HCT116 (cell line): ENCODE data around the gene ATG3. TPM values are rescaled to one million over a fixed set of nuclear protein-coding genes. Genes with fewer than 3 reads are reported as not detected.

Experiments used
- ATAC-seq: fragments of 200-7000 bp; cut with Tn5 transposase; 2 replicates; pipeline ENCODE4 v1.9.1; 2020; ENCODE audit warnings: mild to moderate bottlenecking, moderate library complexity
- BruUV-seq: library from RNA; stranded (reverse); fragments of 400-500 nt; replicated peaks from 2 replicates; lab custom pipeline; 2021; lab: Mats Ljungman, UMichigan
- CTCF ChIA-PET: fragments of 300-600 bp; sonication (Branson Sonifier 250); formaldehyde crosslinking; loops from one replicate; lab custom pipeline; 2021; ENCODE audit warnings: antibody characterized with exemption; lab: Charles Lee
- POLR2A ChIA-PET: fragments of 300-600, 350-600 bp; sonication (Branson Sonifier 250); formaldehyde crosslinking; loops from one replicate; lab custom pipeline; 2021; ENCODE audit warnings: antibody characterized with exemption; lab: Charles Lee
- RAD21 ChIA-PET, 2 experiments: fragments of 300-600 bp; sonication (Branson Sonifier 250); formaldehyde crosslinking; loops; one replicate each; lab custom pipeline; 2023; ENCODE audit warnings: low total read pairs in 2 of 2; ENCODE audit not compliant: uncharacterized antibody in 2 of 2, unreplicated experiment in 2 of 2, low non-redundant PET in 1 of 2; lab: Charles Lee
- DNase-seq: peaks from one replicate; pipeline ENCODE4 v3.0.0-alpha.2; 2010; ENCODE audit warnings: low read depth, low spot score
- H2AFZ ChIP-seq: fragments of 200-600 bp; shearing (Covaris generic), sonication (generic); 2 replicates; pipeline ENCODE4 v1.6.1; 2017; ENCODE audit warnings: low read depth, mixed run types, mixed read lengths, antibody characterized with exemption, low read length; ENCODE audit not compliant: poor library complexity, severe bottlenecking
- H3K27ac ChIP-seq: 2 replicates; pipeline ENCODE4 v1.5.1; 2012; ENCODE audit warnings: low read depth, low read length
- H3K27me3 ChIP-seq: fragments of 200-600 bp; sonication (generic); 2 replicates; pipeline ENCODE4 v1.6.1; 2016; ENCODE audit warnings: mixed run types, low read length, mixed read lengths; ENCODE audit not compliant: insufficient read depth
- H3K36me3 ChIP-seq, 2 experiments: fragments of 200-500 bp in 1 of 2; fragments of 200-600 bp in 1 of 2; sonication (Bioruptor generic) in 1 of 2; sonication (generic) in 1 of 2; 2 replicates each; pipeline versions ENCODE4 v1.5.1 to v1.6.1; 2014 to 2016; ENCODE audit warnings: low read length in 2 of 2, inconsistent platforms in 1 of 2, mixed read lengths in 1 of 2, mixed run types in 1 of 2; ENCODE audit not compliant: insufficient read depth in 2 of 2, control insufficient read depth in 1 of 2
- H3K4me1 ChIP-seq, 2 experiments: fragments of 200-600 bp in 1 of 2; sonication (generic) in 1 of 2; 2 replicates each; pipeline versions ENCODE4 v1.5.1 to v1.6.1; 2012 to 2017; ENCODE audit warnings: low read length in 2 of 2, inconsistent platforms in 1 of 2, mild to moderate bottlenecking in 1 of 2, mixed read lengths in 1 of 2, mixed run types in 1 of 2, moderate library complexity in 1 of 2; ENCODE audit not compliant: insufficient read depth in 2 of 2, control insufficient read depth in 1 of 2
- H3K4me2 ChIP-seq: fragments of 200-600 bp; sonication (generic); 2 replicates; pipeline ENCODE4 v1.6.1; 2017; ENCODE audit warnings: mixed run types, low read length, mixed read lengths
- H3K4me3 ChIP-seq, 2 experiments: fragments of 200-600 bp in 1 of 2; sonication (generic) in 1 of 2; replicated peaks in 1 of 2; 2 replicates each; pipeline ENCODE4 v1.5.1; 2011 to 2016; ENCODE audit warnings: low read length in 2 of 2, control low read depth in 1 of 2, low read depth in 1 of 2, mild to moderate bottlenecking in 1 of 2, mixed read lengths in 1 of 2, mixed run types in 1 of 2
- H3K79me2 ChIP-seq: fragments of 200-600 bp; sonication (generic); 2 replicates; pipeline ENCODE4 v1.6.1; 2017; ENCODE audit warnings: mild to moderate bottlenecking, mixed run types, low read length, moderate library complexity, mixed read lengths; ENCODE audit not compliant: insufficient read depth
- H3K9ac ChIP-seq: fragments of 200-600 bp; sonication (generic); 2 replicates; pipeline ENCODE4 v1.6.1; 2016; ENCODE audit warnings: low read length, mixed read lengths
- H3K9me2 ChIP-seq: fragments of 200-600 bp; sonication (generic), shearing (Covaris generic); 2 replicates; pipeline ENCODE4 v1.6.1; 2017; ENCODE audit warnings: mixed run types, mild to moderate bottlenecking, moderate library complexity; ENCODE audit not compliant: insufficient read depth
- H3K9me3 ChIP-seq, 2 experiments: fragments of 200-500 bp in 1 of 2; fragments of 200-600 bp in 1 of 2; sonication (Bioruptor generic) in 1 of 2; sonication (generic) in 1 of 2; 2 replicates each; pipeline ENCODE4 v1.6.1; 2014 to 2017; ENCODE audit warnings: low read length in 2 of 2, mixed read lengths in 2 of 2, inconsistent platforms in 1 of 2, low read depth in 1 of 2, mild to moderate bottlenecking in 1 of 2, mixed run types in 1 of 2, moderate library complexity in 1 of 2; ENCODE audit not compliant: control insufficient read depth in 1 of 2, insufficient read depth in 1 of 2
- H4K20me1 ChIP-seq: fragments of 200-600 bp; sonication (generic), shearing (Covaris generic); 2 replicates; pipeline ENCODE4 v1.6.1; 2017; ENCODE audit warnings: mixed run types, mild to moderate bottlenecking, moderate library complexity; ENCODE audit not compliant: insufficient read depth
- ATF3 ChIP-seq: IDR thresholded peaks from 2 replicates; pipeline ENCODE4 v1.6.1; 2012
- EGR1 ChIP-seq: IDR thresholded peaks from 2 replicates; pipeline ENCODE4 v1.6.1; 2012; ENCODE audit warnings: low read depth
- ELF1 ChIP-seq: IDR thresholded peaks from 2 replicates; pipeline ENCODE4 v1.6.1; 2012; ENCODE audit warnings: low read depth, borderline replicate concordance
- EZH2 ChIP-seq: fragments of 200-600 bp; sonication (generic); IDR thresholded peaks from 2 replicates; pipeline ENCODE4 v1.6.1; 2017; ENCODE audit warnings: antibody characterized with exemption, mixed run types
- EZH2phosphoT487 ChIP-seq: fragments of 200-600 bp; IDR thresholded peaks from 2 replicates; pipeline ENCODE4 v1.6.1; 2018; ENCODE audit warnings: antibody characterized with exemption, borderline replicate concordance
- FOSL1 ChIP-seq: IDR thresholded peaks from 2 replicates; pipeline ENCODE4 v1.6.1; 2012; ENCODE audit warnings: low read depth
- JUND ChIP-seq: IDR thresholded peaks from 2 replicates; pipeline ENCODE4 v1.6.1; 2012
- MAX ChIP-seq: IDR thresholded peaks from 2 replicates; pipeline ENCODE4 v1.6.1; 2012
- RAD21 ChIP-seq: IDR thresholded peaks from 2 replicates; pipeline ENCODE4 v1.6.1; 2012; ENCODE audit warnings: low read depth, mild to moderate bottlenecking
- SIN3A ChIP-seq: IDR thresholded peaks from 2 replicates; pipeline ENCODE4 v1.6.1; 2012; ENCODE audit warnings: low read depth
- SRF ChIP-seq: IDR thresholded peaks from 2 replicates; pipeline ENCODE4 v1.6.1; 2012; ENCODE audit warnings: low read depth
- TCF7L2 ChIP-seq: IDR thresholded peaks from 2 replicates; pipeline ENCODE4 v1.7.0; 2011; ENCODE audit warnings: borderline replicate concordance, inconsistent platforms; ENCODE audit not compliant: insufficient read depth, insufficient read length; ENCODE audit errors: extremely low read depth
- intact Hi-C: fragments of 100-400 bp; cut with micrococcal nuclease; formaldehyde crosslinking; loops from 2 replicates; pipeline ENCODE4 v1.10.0; 2022
- total RNA-seq: library from RNA; stranded (reverse); gene quantifications from one replicate; pipeline ENCODE4 v1.2.1, GENCODE V29; 2021; ENCODE audit not compliant: unreplicated experiment
- TF ChIP-seq, protein P1 (sequence below), 3 experiments: fragments of 200-600 bp in 1 of 3; sonication (generic) in 1 of 3; IDR thresholded peaks in 2 of 3; conservative IDR thresholded peaks in 1 of 3; 2 replicates each; pipeline ENCODE4 v1.5.1; 2012 to 2017; ENCODE audit warnings: low read depth in 2 of 3, low read length in 2 of 3, antibody characterized with exemption in 1 of 3, borderline replicate concordance in 1 of 3, control low read depth in 1 of 3, mild to moderate bottlenecking in 1 of 3, mixed read lengths in 1 of 3, mixed run types in 1 of 3, moderate library complexity in 1 of 3; ENCODE audit not compliant: insufficient read depth in 1 of 3
- TF ChIP-seq, protein P2 (sequence below): IDR thresholded peaks from 2 replicates; pipeline ENCODE4 v1.6.1; 2011; ENCODE audit warnings: mild to moderate bottlenecking, low read length, moderate library complexity; ENCODE audit not compliant: insufficient replicate concordance; ENCODE audit errors: extremely low read depth

Gene ATG3
- total RNA-seq, 1 experiment from 2014 or later, result 56.4 TPM

GRCh38 chr3:112587336-112587735 lies 25.6 kb upstream of the ATG3 start:
- no peak for ATAC-seq
- no peaks in the 10 kb centered on the region for H3K4me1 ChIP-seq
- no peak overlapping the region for H3K27ac ChIP-seq
- H3K9me3 ChIP-seq, result no peaks in the 10 kb centered on the region
- H3K4me3 ChIP-seq, result no peak overlapping the region
- ChIA-PET RAD21 (no interaction called here), POLR2A (no interaction called here), CTCF (no interaction called here)
- no peak overlapping the region for H2AFZ ChIP-seq
- no peaks in the 10 kb centered on the region for H3K79me2 ChIP-seq
- H4K20me1 ChIP-seq, result no peaks in the 10 kb centered on the region
- no peak overlapping the region for H3K9ac ChIP-seq
- 0 out of 4 replicates have a peak, but pooled peaks cover 0 to 5% of the 10 kb centered on the region in 2 experiments for H3K36me3 ChIP-seq
- H3K9me2 ChIP-seq, result no peaks in the 10 kb centered on the region
- TF ChIP-seq FOSL1 (no peak), JUND (no peak), TCF7L2 (no peak), ATF3 (no peak), SIN3A (no peak), EGR1 (no peak), MAX (no peak), EZH2 (no peak), ELF1 (no peak), EZH2phosphoT487 (no peak), SRF (no peak), RAD21 (no peak)
- TF ChIP-seq, protein P1, sequence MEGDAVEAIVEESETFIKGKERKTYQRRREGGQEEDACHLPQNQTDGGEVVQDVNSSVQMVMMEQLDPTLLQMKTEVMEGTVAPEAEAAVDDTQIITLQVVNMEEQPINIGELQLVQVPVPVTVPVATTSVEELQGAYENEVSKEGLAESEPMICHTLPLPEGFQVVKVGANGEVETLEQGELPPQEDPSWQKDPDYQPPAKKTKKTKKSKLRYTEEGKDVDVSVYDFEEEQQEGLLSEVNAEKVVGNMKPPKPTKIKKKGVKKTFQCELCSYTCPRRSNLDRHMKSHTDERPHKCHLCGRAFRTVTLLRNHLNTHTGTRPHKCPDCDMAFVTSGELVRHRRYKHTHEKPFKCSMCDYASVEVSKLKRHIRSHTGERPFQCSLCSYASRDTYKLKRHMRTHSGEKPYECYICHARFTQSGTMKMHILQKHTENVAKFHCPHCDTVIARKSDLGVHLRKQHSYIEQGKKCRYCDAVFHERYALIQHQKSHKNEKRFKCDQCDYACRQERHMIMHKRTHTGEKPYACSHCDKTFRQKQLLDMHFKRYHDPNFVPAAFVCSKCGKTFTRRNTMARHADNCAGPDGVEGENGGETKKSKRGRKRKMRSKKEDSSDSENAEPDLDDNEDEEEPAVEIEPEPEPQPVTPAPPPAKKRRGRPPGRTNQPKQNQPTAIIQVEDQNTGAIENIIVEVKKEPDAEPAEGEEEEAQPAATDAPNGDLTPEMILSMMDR (IDR thresholded peaks at IDR 0.05 in 2 of 3, conservative IDR thresholded peaks at IDR 0.05 in 1 of 3; ENCODE audit: borderline replicate concordance in 1 of 3, insufficient read depth in 1 of 3, low read depth in 2 of 3, low read length in 2 of 3), result no peak
- TF ChIP-seq, protein P2, sequence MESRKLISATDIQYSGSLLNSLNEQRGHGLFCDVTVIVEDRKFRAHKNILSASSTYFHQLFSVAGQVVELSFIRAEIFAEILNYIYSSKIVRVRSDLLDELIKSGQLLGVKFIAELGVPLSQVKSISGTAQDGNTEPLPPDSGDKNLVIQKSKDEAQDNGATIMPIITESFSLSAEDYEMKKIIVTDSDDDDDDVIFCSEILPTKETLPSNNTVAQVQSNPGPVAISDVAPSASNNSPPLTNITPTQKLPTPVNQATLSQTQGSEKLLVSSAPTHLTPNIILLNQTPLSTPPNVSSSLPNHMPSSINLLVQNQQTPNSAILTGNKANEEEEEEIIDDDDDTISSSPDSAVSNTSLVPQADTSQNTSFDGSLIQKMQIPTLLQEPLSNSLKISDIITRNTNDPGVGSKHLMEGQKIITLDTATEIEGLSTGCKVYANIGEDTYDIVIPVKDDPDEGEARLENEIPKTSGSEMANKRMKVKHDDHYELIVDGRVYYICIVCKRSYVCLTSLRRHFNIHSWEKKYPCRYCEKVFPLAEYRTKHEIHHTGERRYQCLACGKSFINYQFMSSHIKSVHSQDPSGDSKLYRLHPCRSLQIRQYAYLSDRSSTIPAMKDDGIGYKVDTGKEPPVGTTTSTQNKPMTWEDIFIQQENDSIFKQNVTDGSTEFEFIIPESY, result no peak
- intact Hi-C loops, result no loop called here
- no peak for DNase-seq
- no TSS peak for BruUV-seq
- no peak overlapping the region for H3K4me2 ChIP-seq
- no peaks in the 10 kb centered on the region for H3K27me3 ChIP-seq
